Natural killer cell treated with Interleukin-12 subunit alpha and Interleukin-12 subunit beta and Interleukin-15 and Interleukin-18, amount 100 ng/mL, for 72 hours (primary cell): ENCODE measurements around the gene TSPAN18. TPM values are rescaled to one million over a fixed set of nuclear protein-coding genes. Genes with fewer than 3 reads are reported as not detected.

ENCODE experiments used
- ATAC-seq, 2 donors: fragments of 150-1000 bp; cut with Tn5 transposase in 1 of 2; sonication (Bioruptor Pico), chemical (Tn5 transposase) in 1 of 2; 2 replicates each; pipeline ENCODE4 v1.10.0; 2021
- DNase-seq: peaks from one replicate; pipeline ENCODE4 v3.0.0; 2022; ENCODE audit warnings: low spot score
- H3K27ac Mint-ChIP-seq, 2 donors: 1 replicate in 1 of 2; 2 replicates in 1 of 2; pipeline ENCODE4 v1.8.0; 2022; ENCODE audit warnings: mixed read lengths in 2 of 2, mild to moderate bottlenecking in 1 of 2, moderate library complexity in 1 of 2
- H3K27me3 Mint-ChIP-seq, 2 donors: 1 replicate in 1 of 2; 2 replicates in 1 of 2; pipeline ENCODE4 v1.8.0; 2022; ENCODE audit warnings: mixed read lengths in 2 of 2
- H3K36me3 Mint-ChIP-seq: one replicate; pipeline ENCODE4 v1.8.0; 2022; ENCODE audit warnings: mixed read lengths
- H3K4me1 Mint-ChIP-seq, 2 donors: 1 replicate in 1 of 2; 2 replicates in 1 of 2; pipeline ENCODE4 v1.8.0; 2022; ENCODE audit warnings: low read depth in 2 of 2, mixed read lengths in 2 of 2, mild to moderate bottlenecking in 1 of 2
- H3K4me3 Mint-ChIP-seq: one replicate; pipeline ENCODE4 v1.8.0; 2022; ENCODE audit warnings: mixed read lengths
- H3K9me3 Mint-ChIP-seq: 2 replicates; pipeline ENCODE4 v1.8.0; 2022; ENCODE audit warnings: mixed read lengths
- total RNA-seq, 2 donors: library from RNA; stranded (reverse); gene quantifications; one replicate each; pipeline ENCODE4 v1.2.3, GENCODE V29; 2022

Gene TSPAN18
- total RNA-seq, 2 donors from 2014 or later: 0.26 to 0.64 TPM

GRCh38 chr11:44848203-44848962 is 121.6 kb downstream of the TSPAN18 start:
- Mint-ChIP-seq H3K4me1 (no peaks in the 10 kb centered on the region), H3K4me3 (no peak overlapping the region), H3K27me3 (peaks cover 44 to 46% of the 10 kb centered on the region in 2 donors), H3K36me3 (peaks cover 13% of the 10 kb centered on the region), H3K27ac (no peak overlapping the region), H3K9me3 (peaks cover 7% of the 10 kb centered on the region)
- no peak for DNase-seq
- ATAC-seq: no peak

- Mint-ChIP-seq H3K36me3 (peaks cover 13% of the 10 kb centered on the region), H3K4me1 (no peaks in the 10 kb centered on the region), H3K27me3 (peaks cover 41 to 42% of the 10 kb centered on the region in 2 donors), H3K9me3 (peaks cover 4% of the 10 kb centered on the region), H3K27ac (no peak overlapping the region), H3K4me3 (no peak overlapping the region)
- ATAC-seq: no peak
- DNase-seq: no peak
Measured at GRCh38 chr11:44848963-44849350, 122.2 kb downstream of the TSPAN18 start.

DNA sequence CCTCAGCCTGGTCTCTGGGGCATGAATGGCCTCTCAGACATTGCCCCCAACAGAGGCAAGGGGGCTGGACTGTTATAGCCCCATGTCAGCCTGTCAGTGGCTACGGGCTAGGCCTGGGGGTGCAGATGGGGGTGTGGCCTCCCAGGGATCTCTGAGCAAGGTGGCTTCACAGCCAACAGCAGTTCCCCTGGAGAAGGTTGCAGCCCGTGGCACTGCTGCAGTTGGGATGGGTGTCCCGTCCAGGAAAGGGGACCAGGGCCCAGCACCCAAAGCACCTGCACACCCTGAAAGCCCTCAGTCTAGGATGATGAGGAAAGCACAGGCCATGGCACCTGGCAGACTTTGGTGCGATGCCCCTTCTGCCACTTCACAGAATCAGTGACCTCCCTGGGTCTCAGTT is 122.7 kb downstream of the TSPAN18 start:
- Mint-ChIP-seq H3K27ac (no peak overlapping the region), H3K4me1 (no peaks in the 10 kb centered on the region), H3K9me3 (peaks cover 4% of the 10 kb centered on the region), H3K36me3 (peaks cover 10% of the 10 kb centered on the region), H3K4me3 (no peak overlapping the region), H3K27me3 (peaks cover 36 to 39% of the 10 kb centered on the region in 2 donors)
- DNase-seq (no peak), ATAC-seq (no peak)

DNA sequence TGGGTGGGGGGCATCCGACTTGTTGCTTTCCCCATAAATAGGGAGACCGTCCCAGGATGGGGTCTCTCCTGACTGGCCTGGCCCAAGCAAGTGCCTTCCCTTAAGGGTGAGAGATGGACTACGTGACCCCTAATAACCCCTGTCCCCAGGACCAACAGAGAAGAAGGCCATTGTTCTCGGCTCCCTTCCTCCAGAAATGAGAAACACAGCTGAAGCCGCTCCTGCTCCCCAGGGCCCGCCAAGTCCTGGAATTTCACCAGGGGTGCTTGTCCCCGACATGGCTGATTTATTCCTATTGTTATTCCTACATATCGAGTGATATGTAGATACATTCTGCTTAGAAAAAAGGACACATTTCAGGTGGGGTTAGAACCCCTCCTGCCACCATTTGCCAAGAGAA is 123.2 kb downstream of the TSPAN18 start:
- Mint-ChIP-seq H3K36me3 (peaks cover 6% of the 10 kb centered on the region), H3K27ac (no peak overlapping the region), H3K9me3 (peaks cover 4% of the 10 kb centered on the region), H3K4me1 (no peaks in the 10 kb centered on the region), H3K4me3 (no peak overlapping the region), H3K27me3 (peaks cover 32 to 34% of the 10 kb centered on the region in 2 donors)
- no peak for DNase-seq
- no peak for ATAC-seq

DNA sequence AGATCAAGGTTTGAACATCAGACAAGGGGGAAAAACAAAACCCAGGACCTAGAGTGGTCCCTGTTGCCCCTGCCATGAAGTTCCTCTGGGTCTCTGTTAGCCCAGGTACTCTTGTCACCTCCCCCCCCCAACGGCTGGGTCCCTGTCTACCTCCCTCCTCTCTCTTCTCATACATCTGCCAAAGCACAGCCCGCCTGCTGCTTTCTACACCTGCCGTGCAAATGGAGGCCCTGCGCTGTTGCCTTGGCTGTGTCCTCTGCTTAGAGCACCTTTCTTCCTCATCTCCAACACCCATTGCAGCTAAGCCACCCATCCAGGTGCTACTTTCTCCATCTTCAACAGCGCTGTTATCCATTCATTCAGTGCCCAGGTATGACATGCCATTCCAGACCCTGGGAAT is 124.7 kb downstream of the TSPAN18 start:
- no peak for ATAC-seq
- Mint-ChIP-seq H3K27me3 (peaks cover 29 to 30% of the 10 kb centered on the region in 2 donors), H3K4me1 (peaks cover 8 to 13% of the 10 kb centered on the region in 2 donors), H3K27ac (no peak overlapping the region), H3K9me3 (peaks cover 4% of the 10 kb centered on the region), H3K4me3 (no peak overlapping the region), H3K36me3 (peaks cover 6% of the 10 kb centered on the region)
- DNase-seq: no peak

- H3K4me1 Mint-ChIP-seq: peaks cover 8 to 18% of the 10 kb centered on the region in 2 donors
- no peaks in the 10 kb centered on the region for H3K36me3 Mint-ChIP-seq
- no peak overlapping the region for H3K27ac Mint-ChIP-seq
- ATAC-seq (no peak), DNase-seq (no peak)
- peaks cover 30 to 31% of the 10 kb centered on the region in 2 donors for H3K27me3 Mint-ChIP-seq
- H3K9me3 Mint-ChIP-seq: no peaks in the 10 kb centered on the region
- no peak overlapping the region for H3K4me3 Mint-ChIP-seq
Measured at GRCh38 chr11:44852159-44852747, 125.5 kb downstream of the TSPAN18 start.

DNA sequence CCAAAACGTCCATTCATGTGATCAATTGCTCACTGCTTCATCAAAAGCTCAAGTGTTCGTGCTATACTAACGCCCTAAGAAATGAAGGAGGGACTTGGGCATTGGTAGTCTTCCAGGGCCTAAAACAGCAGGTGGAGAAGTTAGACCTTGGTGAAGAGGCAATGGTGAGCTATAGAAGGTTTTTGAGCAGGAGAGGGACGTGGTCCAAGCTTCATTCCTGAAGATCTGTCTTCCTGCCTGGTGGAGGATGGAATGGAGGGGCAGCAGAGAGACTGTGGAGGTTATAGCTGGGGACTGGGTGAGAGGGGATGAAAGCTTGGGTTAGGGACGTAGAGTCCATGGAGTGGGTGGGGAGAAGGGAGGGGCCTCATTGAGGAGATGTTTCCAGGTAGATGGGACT is 126.2 kb downstream of the TSPAN18 start:
- H3K4me3 Mint-ChIP-seq: no peak overlapping the region
- peaks cover 34 to 38% of the 10 kb centered on the region in 2 donors for H3K27me3 Mint-ChIP-seq
- H3K9me3 Mint-ChIP-seq: no peaks in the 10 kb centered on the region

DNA sequence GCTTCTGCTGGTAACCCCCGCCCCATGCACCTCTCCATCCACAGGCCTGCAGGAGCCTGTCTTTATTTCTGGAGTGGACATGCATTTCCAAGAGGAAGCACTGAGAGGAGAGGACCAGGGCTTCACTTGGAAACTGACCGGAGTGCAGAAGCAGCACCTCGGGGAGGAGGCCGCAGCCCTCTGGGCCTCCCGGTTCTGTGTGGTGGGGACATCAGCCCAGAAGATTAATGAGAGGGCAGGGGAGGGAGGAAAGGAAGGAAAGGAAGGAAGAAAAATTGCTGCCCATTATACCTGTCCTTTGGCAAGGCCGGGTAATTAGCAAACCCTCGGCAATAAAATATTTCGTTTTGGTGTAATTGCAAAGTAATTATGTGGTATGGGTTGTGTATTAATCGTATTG is 126.9 kb downstream of the TSPAN18 start:
- H3K27me3 Mint-ChIP-seq: peaks cover 37 to 45% of the 10 kb centered on the region in 2 donors
- no peak for DNase-seq
- H3K4me3 Mint-ChIP-seq: no peak overlapping the region
- H3K4me1 Mint-ChIP-seq: peaks cover 8 to 18% of the 10 kb centered on the region in 2 donors
- no peak overlapping the region for H3K27ac Mint-ChIP-seq
- ATAC-seq: no peak
- H3K9me3 Mint-ChIP-seq: no peaks in the 10 kb centered on the region
- no peaks in the 10 kb centered on the region for H3K36me3 Mint-ChIP-seq

More for the DNA sequence above, 126.2 kb downstream of the TSPAN18 start:
- ATAC-seq (no peak), DNase-seq (no peak)
- Mint-ChIP-seq H3K27ac (no peak overlapping the region), H3K4me1 (peaks cover 8 to 18% of the 10 kb centered on the region in 2 donors), H3K36me3 (no peaks in the 10 kb centered on the region)

DNA sequence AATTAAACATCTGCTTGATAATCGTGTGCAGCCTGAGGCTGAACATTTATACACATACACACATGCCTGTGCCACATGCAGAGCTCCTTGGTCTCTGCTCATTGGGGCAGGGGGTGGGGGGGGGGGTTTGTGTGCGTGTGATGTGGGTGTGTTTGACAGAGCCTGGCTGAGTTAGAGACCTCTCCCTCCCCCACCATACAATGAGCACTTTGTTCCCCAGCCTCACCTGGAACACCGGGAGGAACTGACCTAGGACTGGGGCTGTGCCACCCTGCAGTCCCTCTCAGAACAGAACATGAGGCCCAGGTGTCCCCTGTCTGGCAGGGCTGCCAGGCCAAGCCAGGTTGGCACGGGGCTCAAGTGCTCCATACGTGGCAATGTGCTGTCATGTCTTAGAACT is 127.3 kb downstream of the TSPAN18 start:
- Mint-ChIP-seq H3K4me3 (no peak overlapping the region), H3K9me3 (no peaks in the 10 kb centered on the region), H3K27me3 (peaks cover 35 to 49% of the 10 kb centered on the region in 2 donors), H3K36me3 (no peaks in the 10 kb centered on the region), H3K4me1 (peaks cover 8 to 18% of the 10 kb centered on the region in 2 donors), H3K27ac (no peak overlapping the region)
- ATAC-seq: no peak
- DNase-seq: no peak

GRCh38 chr11:44854741-44855492 is 128.2 kb downstream of the TSPAN18 start:
- no peaks in the 10 kb centered on the region for H3K36me3 Mint-ChIP-seq
- peaks cover 37 to 57% of the 10 kb centered on the region in 2 donors for H3K27me3 Mint-ChIP-seq
- ATAC-seq: peak in 1 of 2 donors; percentile 50

GRCh38 chr11:44855493-44855849 is 128.7 kb downstream of the TSPAN18 start:
- Mint-ChIP-seq H3K4me3 (peak overlapping the region; percentile 18), H3K27ac (peak overlapping the region in 1 of 2 donors; percentile 33), H3K36me3 (no peaks in the 10 kb centered on the region), H3K9me3 (no peaks in the 10 kb centered on the region), H3K27me3 (peaks cover 42 to 63% of the 10 kb centered on the region in 2 donors), H3K4me1 (peaks cover 10 to 21% of the 10 kb centered on the region in 2 donors)
- ATAC-seq (peak; percentile 74 to 93), DNase-seq (no peak)

More at GRCh38 chr11:44854741-44855492, 128.2 kb downstream of the TSPAN18 start:
- Mint-ChIP-seq H3K4me1 (peaks cover 8 to 18% of the 10 kb centered on the region in 2 donors), H3K4me3 (no peak overlapping the region), H3K27ac (peak overlapping the region in 1 of 2 donors; percentile 33), H3K9me3 (no peaks in the 10 kb centered on the region)
- DNase-seq: no peak

GRCh38 chr11:44857490-44858090 is 130.8 kb downstream of the TSPAN18 start:
- DNase-seq: no peak
- peaks cover 44 to 64% of the 10 kb centered on the region in 2 donors for H3K27me3 Mint-ChIP-seq
- H3K36me3 Mint-ChIP-seq: no peaks in the 10 kb centered on the region
- peaks cover 30 to 41% of the 10 kb centered on the region in 2 donors for H3K4me1 Mint-ChIP-seq
- no peak overlapping the region for H3K4me3 Mint-ChIP-seq
- no peaks in the 10 kb centered on the region for H3K9me3 Mint-ChIP-seq
- ATAC-seq: no peak
- H3K27ac Mint-ChIP-seq: no peak overlapping the region

GRCh38 chr11:44858796-44859527 is 132.2 kb downstream of the TSPAN18 start:
- ATAC-seq (no peak), DNase-seq (no peak)
- no peaks in the 10 kb centered on the region for H3K36me3 Mint-ChIP-seq
- peaks cover 51 to 70% of the 10 kb centered on the region in 2 donors for H3K27me3 Mint-ChIP-seq
- no peak overlapping the region for H3K4me3 Mint-ChIP-seq
- H3K9me3 Mint-ChIP-seq: peaks cover 3% of the 10 kb centered on the region
- no peak overlapping the region for H3K27ac Mint-ChIP-seq
- peaks cover 38 to 50% of the 10 kb centered on the region in 2 donors for H3K4me1 Mint-ChIP-seq
